IMR-90 (cell line): ENCODE measurements around the gene NCKAP5L. TPM values are rescaled to one million over a fixed set of nuclear protein-coding genes. Genes with fewer than 3 reads are reported as not detected.

Experiments
- ATAC-seq: fragments of 200-7000 bp; cut with Tn5 transposase; 2 replicates; pipeline ENCODE4 v1.9.1; 2020; ENCODE audit warnings: low read depth, mild to moderate bottlenecking, moderate library complexity
- BruUV-seq: library from RNA; stranded (reverse); fragments of 400-500 nt; replicated peaks from 2 replicates; lab custom pipeline; 2021; lab: Mats Ljungman, UMichigan
- CTCF ChIA-PET: fragments of 300-600 bp; formaldehyde crosslinking; extraction: SDS; loops from one replicate; lab custom pipeline; 2021; ENCODE audit warnings: antibody characterized with exemption; lab: Yijun Ruan, JAX
- POLR2A ChIA-PET: fragments of 300-600 bp; sonication (Branson Sonifier 250); formaldehyde crosslinking; loops from one replicate; lab custom pipeline; 2022; ENCODE audit warnings: antibody characterized with exemption; ENCODE audit not compliant: unreplicated experiment; lab: Charles Lee
- DNase-seq: peaks from one replicate; pipeline ENCODE4 v3.0.0; 2013
- H2AFZ ChIP-seq: replicated peaks from 2 replicates; pipeline ENCODE3; 2013; ENCODE audit warnings: low read length, mild to moderate bottlenecking; ENCODE audit not compliant: poor library complexity
- H2AK5ac ChIP-seq: 2 replicates; pipeline ENCODE4 v1.6.1; 2013; ENCODE audit warnings: low read depth, low read length, inconsistent platforms
- H2AK9ac ChIP-seq: replicated peaks from 2 replicates; pipeline ENCODE3; 2013; ENCODE audit warnings: mild to moderate bottlenecking, low read depth, low read length, moderate library complexity; ENCODE audit not compliant: poor library complexity
- H2BK120ac ChIP-seq: 2 replicates; pipeline ENCODE4 v1.6.1; 2013; ENCODE audit warnings: low read depth, low read length, inconsistent platforms
- H2BK15ac ChIP-seq: 3 replicates; pipeline ENCODE4 v1.6.1; 2013; ENCODE audit warnings: low read depth, low read length, inconsistent platforms
- H2BK20ac ChIP-seq: 2 replicates; pipeline ENCODE4 v1.6.1; 2013; ENCODE audit warnings: low read depth, mild to moderate bottlenecking, inconsistent platforms, low read length, moderate library complexity
- H2BK5ac ChIP-seq: 2 replicates; pipeline ENCODE4 v1.6.1; 2013; ENCODE audit warnings: mild to moderate bottlenecking, low read depth, low read length, inconsistent platforms; ENCODE audit not compliant: poor library complexity, severe bottlenecking
- H3K14ac ChIP-seq: replicated peaks from 2 replicates; pipeline ENCODE4 v1.6.1; 2013; ENCODE audit warnings: low read depth, low read length, inconsistent platforms
- H3K18ac ChIP-seq: 2 replicates; pipeline ENCODE4 v1.6.1; 2013; ENCODE audit warnings: low read depth, low read length, control low read depth
- H3K23ac ChIP-seq: 2 replicates; pipeline ENCODE4 v1.6.1; 2013; ENCODE audit warnings: low read depth, low read length, inconsistent platforms
- H3K27ac ChIP-seq: 2 replicates; pipeline ENCODE4 v1.5.1; 2013; ENCODE audit warnings: mild to moderate bottlenecking, control low read depth, low read length; ENCODE audit not compliant: insufficient read depth
- H3K27me3 ChIP-seq: 2 replicates; pipeline ENCODE4 v1.6.1; 2013; ENCODE audit warnings: low read length; ENCODE audit not compliant: control insufficient read depth, insufficient read depth
- H3K36me3 ChIP-seq: 2 replicates; pipeline ENCODE4 v1.6.1; 2013; ENCODE audit warnings: low read length, mixed read lengths; ENCODE audit not compliant: control insufficient read depth, insufficient read depth
- H3K4ac ChIP-seq: 2 replicates; pipeline ENCODE4 v1.6.1; 2013; ENCODE audit warnings: low read depth, low read length, inconsistent platforms
- H3K4me1 ChIP-seq: 2 replicates; pipeline ENCODE4 v1.6.1; 2013; ENCODE audit warnings: low read length, mixed read lengths; ENCODE audit not compliant: control insufficient read depth, insufficient read depth
- H3K4me2 ChIP-seq: 2 replicates; pipeline ENCODE4 v1.6.1; 2013; ENCODE audit warnings: low read depth, mild to moderate bottlenecking, control low read depth, low read length, moderate library complexity
- H3K4me3 ChIP-seq: 2 replicates; pipeline ENCODE4 v1.5.1; 2013; ENCODE audit warnings: low read depth, mild to moderate bottlenecking, control low read depth, low read length, moderate library complexity; ENCODE audit not compliant: insufficient read depth
- H3K56ac ChIP-seq: 2 replicates; pipeline ENCODE4 v1.6.1; 2013; ENCODE audit warnings: low read length, inconsistent platforms; ENCODE audit not compliant: insufficient read depth; ENCODE audit errors: extremely low read depth
- H3K79me1 ChIP-seq, 2 experiments: 2 replicates each; pipeline ENCODE4 v1.6.1; 2013; ENCODE audit warnings: low read length in 2 of 2, inconsistent platforms in 1 of 2, low read depth in 1 of 2
- H3K9ac ChIP-seq: 2 replicates; pipeline ENCODE4 v1.6.1; 2013; ENCODE audit warnings: low read depth, low read length, control low read depth
- H3K9me1 ChIP-seq: 2 replicates; pipeline ENCODE4 v1.6.1; 2013; ENCODE audit warnings: low read length, inconsistent platforms; ENCODE audit not compliant: insufficient read depth
- H3K9me3 ChIP-seq: 2 replicates; pipeline ENCODE4 v1.6.1; 2013; ENCODE audit warnings: low read length; ENCODE audit not compliant: control insufficient read depth, insufficient read depth
- H4K20me1 ChIP-seq: 2 replicates; pipeline ENCODE4 v1.6.1; 2013; ENCODE audit warnings: low read length, inconsistent platforms; ENCODE audit not compliant: insufficient read depth
- H4K5ac ChIP-seq: 2 replicates; pipeline ENCODE4 v1.6.1; 2013; ENCODE audit warnings: mild to moderate bottlenecking, low read depth, low read length, control low read depth
- H4K8ac ChIP-seq, 2 experiments: 2 replicates each; pipeline ENCODE4 v1.6.1; 2013; ENCODE audit warnings: low read depth in 2 of 2, low read length in 2 of 2, control low read depth in 1 of 2, inconsistent platforms in 1 of 2
- H4K91ac ChIP-seq: 2 replicates; pipeline ENCODE4 v1.6.1; 2013; ENCODE audit warnings: low read depth, low read length, inconsistent platforms; ENCODE audit not compliant: insufficient read depth
- BHLHE40 ChIP-seq: fragments of 150-350 bp; IDR thresholded peaks from 2 replicates; pipeline ENCODE4 v1.6.1; 2016; ENCODE audit warnings: mild to moderate bottlenecking, low read depth, low read length
- CEBPB ChIP-seq: IDR thresholded peaks from 2 replicates; pipeline ENCODE4 v1.6.1; 2012; ENCODE audit warnings: low read depth, low read length, improper control_type of control experiment
- CHD1 ChIP-seq: IDR thresholded peaks from 2 replicates; pipeline ENCODE4 v1.6.1; 2012; ENCODE audit warnings: low read depth, low read length, improper control_type of control experiment
- FOS ChIP-seq: fragments of 150-350 bp; IDR thresholded peaks from 2 replicates; pipeline ENCODE4 v1.6.1; 2016; ENCODE audit warnings: low read depth, low read length
- MAFK ChIP-seq: IDR thresholded peaks from 2 replicates; pipeline ENCODE4 v1.6.1; 2012; ENCODE audit warnings: low read depth, low read length, improper control_type of control experiment
- MAZ ChIP-seq: IDR thresholded peaks from 2 replicates; pipeline ENCODE4 v1.6.1; 2012; ENCODE audit warnings: low read depth, mild to moderate bottlenecking, low read length, improper control_type of control experiment, moderate library complexity, borderline replicate concordance
- MXI1 ChIP-seq: IDR thresholded peaks from 2 replicates; pipeline ENCODE4 v1.6.1; 2012; ENCODE audit warnings: low read depth, mild to moderate bottlenecking, low read length, moderate library complexity, borderline replicate concordance
- NFE2L2 ChIP-seq: fragments of 150-350 bp; IDR thresholded peaks from 2 replicates; pipeline ENCODE4 v1.6.1; 2016; ENCODE audit warnings: low read depth, mild to moderate bottlenecking, low read length
- POLR2A ChIP-seq: IDR thresholded peaks from 2 replicates; pipeline ENCODE4 v1.6.1; 2012; ENCODE audit warnings: mild to moderate bottlenecking, low read depth, low read length
- RAD21 ChIP-seq: IDR thresholded peaks from 2 replicates; pipeline ENCODE4 v1.6.1; 2012; ENCODE audit warnings: low read length, improper control_type of control experiment
- RCOR1 ChIP-seq: IDR thresholded peaks from 2 replicates; pipeline ENCODE4 v1.6.1; 2012; ENCODE audit warnings: mild to moderate bottlenecking, low read length, improper control_type of control experiment; ENCODE audit not compliant: insufficient replicate concordance
- RFX5 ChIP-seq: IDR thresholded peaks from 2 replicates; pipeline ENCODE4 v1.8.0; 2012; ENCODE audit warnings: low read depth, mild to moderate bottlenecking, low read length, moderate library complexity
- SMC3 ChIP-seq: fragments of 150-350 bp; IDR thresholded peaks from 2 replicates; pipeline ENCODE4 v1.6.1; 2016; ENCODE audit warnings: low read depth, mild to moderate bottlenecking, antibody characterized with exemption, low read length, moderate library complexity
- WGBS, 2 experiments: methylation state at CpG; one replicate each; pipeline versions ENCODE4 v1.1.5 to v1.1.7; 2013; ENCODE audit warnings: missing lambda C conversion rate in 2 of 2; ENCODE audit not compliant: insufficient read length in 1 of 2; ENCODE audit errors: extremely low coverage in 2 of 2; 5-methylcytosine and 5-hydroxymethylcytosine counted together
- dilution Hi-C: fragments of 300-500 bp; cut with HindIII; formaldehyde crosslinking; loops from one replicate; pipeline ENCODE4 v1.14.3; 2018; ENCODE audit warnings: low sequenced_read_pairs; ENCODE audit not compliant: unreplicated experiment
- in situ Hi-C: fragments of 300-500 bp; cut with MboI; formaldehyde crosslinking; loops from 3 replicates; pipeline ENCODE4 v1.14.3; 2019; ENCODE audit warnings: low sequenced_read_pairs, inconsistent platforms, mixed read lengths
- intact Hi-C: fragments of 100-400 bp; cut with micrococcal nuclease; formaldehyde crosslinking; loops from 2 replicates; pipeline ENCODE4 v1.10.0; 2022
- polyA plus RNA-seq, 3 experiments: library from polyadenylated mRNA; depleted of rRNA; stranded (reverse); fragments of >200 nt; gene quantifications; 2 replicates each; pipeline ENCODE4 v1.2.3, GENCODE V29; 2012; ENCODE audit warnings: low replicate concordance in 1 of 3
- total RNA-seq: library from RNA; depleted of rRNA; stranded (reverse); fragments of >200 nt; gene quantifications from 2 replicates; pipeline ENCODE4 v1.2.3, GENCODE V29; 2012
- TF ChIP-seq, protein P1 (sequence below): fragments of 150-350 bp; IDR thresholded peaks from 2 replicates; pipeline ENCODE4 v1.6.1; 2017; ENCODE audit warnings: mild to moderate bottlenecking, antibody characterized with exemption, low read length, low read depth
- TF ChIP-seq, protein P2 (sequence below): fragments of 150-350 bp; IDR thresholded peaks from 2 replicates; pipeline ENCODE4 v1.6.1; 2016; ENCODE audit warnings: low read depth, mild to moderate bottlenecking, low read length, moderate library complexity, borderline replicate concordance
- TF ChIP-seq, protein P3 (sequence below): conservative IDR thresholded peaks from 2 replicates; pipeline ENCODE4 v1.5.1; 2012; ENCODE audit warnings: mild to moderate bottlenecking, low read depth, low read length, improper control_type of control experiment

Gene NCKAP5L
- total and polyA plus RNA-seq, 2 of the 4 experiments (the other 2 are of a cell fraction), result 6.1 to 14.4 TPM

DNA sequence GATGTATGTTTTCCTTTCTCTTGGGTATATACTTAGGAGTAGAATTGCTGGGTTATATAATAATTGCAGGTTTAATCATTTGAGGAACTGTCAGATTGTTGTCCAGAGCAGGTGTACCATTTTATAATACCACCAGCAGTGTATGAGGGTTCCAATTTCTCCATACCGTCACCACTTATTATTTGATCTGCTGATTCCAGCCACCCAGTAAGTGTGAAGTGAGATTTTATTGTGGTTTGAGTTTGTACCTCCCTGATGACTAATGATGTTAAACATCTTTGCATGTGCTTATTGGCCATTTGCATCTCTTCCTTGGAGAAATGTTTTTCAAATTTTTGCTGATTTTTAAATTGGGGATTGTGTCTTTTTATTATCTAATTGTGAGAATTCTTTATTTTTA is 15.1 kb downstream of the NCKAP5L start:
- CTCF ChIA-PET, result no interaction called here

More for the DNA sequence above, 15.1 kb downstream of the NCKAP5L start:
- no peak overlapping the region for H3K4me2 ChIP-seq
- H3K4ac ChIP-seq, result no peak overlapping the region
- no peak for TF ChIP-seq SMC3
- TF ChIP-seq RAD21, result no peak
- TF ChIP-seq, protein P1, sequence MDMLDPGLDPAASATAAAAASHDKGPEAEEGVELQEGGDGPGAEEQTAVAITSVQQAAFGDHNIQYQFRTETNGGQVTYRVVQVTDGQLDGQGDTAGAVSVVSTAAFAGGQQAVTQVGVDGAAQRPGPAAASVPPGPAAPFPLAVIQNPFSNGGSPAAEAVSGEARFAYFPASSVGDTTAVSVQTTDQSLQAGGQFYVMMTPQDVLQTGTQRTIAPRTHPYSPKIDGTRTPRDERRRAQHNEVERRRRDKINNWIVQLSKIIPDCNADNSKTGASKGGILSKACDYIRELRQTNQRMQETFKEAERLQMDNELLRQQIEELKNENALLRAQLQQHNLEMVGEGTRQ, result no peak
- no peak for TF ChIP-seq CHD1
- TF ChIP-seq MAZ, result no peak
- TF ChIP-seq MAFK, result no peak
- TF ChIP-seq RCOR1, result no peak
- TF ChIP-seq RFX5, result no peak
- TF ChIP-seq, protein P2, sequence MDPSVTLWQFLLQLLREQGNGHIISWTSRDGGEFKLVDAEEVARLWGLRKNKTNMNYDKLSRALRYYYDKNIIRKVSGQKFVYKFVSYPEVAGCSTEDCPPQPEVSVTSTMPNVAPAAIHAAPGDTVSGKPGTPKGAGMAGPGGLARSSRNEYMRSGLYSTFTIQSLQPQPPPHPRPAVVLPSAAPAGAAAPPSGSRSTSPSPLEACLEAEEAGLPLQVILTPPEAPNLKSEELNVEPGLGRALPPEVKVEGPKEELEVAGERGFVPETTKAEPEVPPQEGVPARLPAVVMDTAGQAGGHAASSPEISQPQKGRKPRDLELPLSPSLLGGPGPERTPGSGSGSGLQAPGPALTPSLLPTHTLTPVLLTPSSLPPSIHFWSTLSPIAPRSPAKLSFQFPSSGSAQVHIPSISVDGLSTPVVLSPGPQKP, result no peak
- TF ChIP-seq, protein P3, sequence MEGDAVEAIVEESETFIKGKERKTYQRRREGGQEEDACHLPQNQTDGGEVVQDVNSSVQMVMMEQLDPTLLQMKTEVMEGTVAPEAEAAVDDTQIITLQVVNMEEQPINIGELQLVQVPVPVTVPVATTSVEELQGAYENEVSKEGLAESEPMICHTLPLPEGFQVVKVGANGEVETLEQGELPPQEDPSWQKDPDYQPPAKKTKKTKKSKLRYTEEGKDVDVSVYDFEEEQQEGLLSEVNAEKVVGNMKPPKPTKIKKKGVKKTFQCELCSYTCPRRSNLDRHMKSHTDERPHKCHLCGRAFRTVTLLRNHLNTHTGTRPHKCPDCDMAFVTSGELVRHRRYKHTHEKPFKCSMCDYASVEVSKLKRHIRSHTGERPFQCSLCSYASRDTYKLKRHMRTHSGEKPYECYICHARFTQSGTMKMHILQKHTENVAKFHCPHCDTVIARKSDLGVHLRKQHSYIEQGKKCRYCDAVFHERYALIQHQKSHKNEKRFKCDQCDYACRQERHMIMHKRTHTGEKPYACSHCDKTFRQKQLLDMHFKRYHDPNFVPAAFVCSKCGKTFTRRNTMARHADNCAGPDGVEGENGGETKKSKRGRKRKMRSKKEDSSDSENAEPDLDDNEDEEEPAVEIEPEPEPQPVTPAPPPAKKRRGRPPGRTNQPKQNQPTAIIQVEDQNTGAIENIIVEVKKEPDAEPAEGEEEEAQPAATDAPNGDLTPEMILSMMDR, result no peak
- TF ChIP-seq MXI1, result no peak
- no peak for TF ChIP-seq NFE2L2
- TF ChIP-seq CEBPB, result no peak
- no peak for TF ChIP-seq BHLHE40
- TF ChIP-seq FOS, result no peak
- TF ChIP-seq POLR2A, result no peak
- no peak overlapping the region for H4K91ac ChIP-seq
- no peak overlapping the region for H2BK15ac ChIP-seq
- no peak overlapping the region for H3K14ac ChIP-seq
- no peak overlapping the region for H2BK120ac ChIP-seq
- peaks cover 18% of the 10 kb centered on the region for H3K4me1 ChIP-seq
- DNase-seq (no peak), ATAC-seq (no peak)
- intact Hi-C loops, result no loop called here
- no peak overlapping the region for H2AFZ ChIP-seq
- no peaks in the 10 kb centered on the region for H3K9me3 ChIP-seq
- H4K20me1 ChIP-seq, result peaks cover 79% of the 10 kb centered on the region
- no peak overlapping the region for H3K9ac ChIP-seq
- H2BK5ac ChIP-seq, result no peak overlapping the region
- POLR2A ChIA-PET, result no interaction called here
- peaks cover 32 to 77% of the 10 kb centered on the region in 2 experiments for H3K79me1 ChIP-seq
- H3K27ac ChIP-seq, result no peak overlapping the region
- no peak overlapping the region for H2AK9ac ChIP-seq
- in situ Hi-C loops, result no loop called here
- WGBS, 2 experiments, result no CpG with 5 or more reads among the region's 1 CpG
- H3K56ac ChIP-seq, result no peak overlapping the region
- no peak overlapping the region for H3K18ac ChIP-seq
- H4K8ac ChIP-seq, result no peak overlapping the region
- H2BK20ac ChIP-seq, result no peak overlapping the region
- dilution Hi-C loops, result no loop called here
- H3K4me3 ChIP-seq, result no peak overlapping the region
- H4K5ac ChIP-seq, result no peak overlapping the region
- peaks cover 8% of the 10 kb centered on the region for H3K36me3 ChIP-seq
- peaks cover 14% of the 10 kb centered on the region for H3K9me1 ChIP-seq
- no peak overlapping the region for H2AK5ac ChIP-seq
- H3K23ac ChIP-seq, result no peak overlapping the region
- no peaks in the 10 kb centered on the region for H3K27me3 ChIP-seq
- no TSS peak for BruUV-seq
